H1 (cell line): ENCODE results near the gene TBCD.

Experiments
- BCL11A ChIP-seq, 2 experiments: IDR thresholded peaks; one replicate each; pipeline ENCODE4 v1.6.1; 2011; ENCODE audit warnings: low read depth in 2 of 2, low read length in 2 of 2, mild to moderate bottlenecking in 2 of 2
- CEBPB ChIP-seq: IDR thresholded peaks from 2 replicates; pipeline ENCODE4 v1.6.1; 2012; ENCODE audit warnings: low read depth, low read length
- EP300 ChIP-seq, 2 experiments: IDR thresholded peaks; 1 replicate in 1 of 2; 2 replicates in 1 of 2; pipeline ENCODE4 v1.6.1; 2011 to 2012; ENCODE audit warnings: low read depth in 2 of 2, low read length in 2 of 2, mild to moderate bottlenecking in 2 of 2, borderline replicate concordance in 1 of 2, inconsistent platforms in 1 of 2, moderate library complexity in 1 of 2
- EZH2 ChIP-seq: fragments of 200-600 bp; sonication (generic); IDR thresholded peaks from 2 replicates; pipeline ENCODE4 v1.7.1; 2012; ENCODE audit warnings: low read depth, mild to moderate bottlenecking, moderate library complexity, low read length, inconsistent platforms; ENCODE audit not compliant: severe bottlenecking
- HDAC6 ChIP-seq: IDR thresholded peaks from one replicate; pipeline ENCODE4 v1.7.1; 2012; ENCODE audit warnings: low read depth, mild to moderate bottlenecking, inconsistent platforms, low read length, moderate library complexity
- PHF8 ChIP-seq: fragments of 200-600 bp; sonication (generic); conservative IDR thresholded peaks from 2 replicates; pipeline ENCODE4 v1.7.1; 2012; ENCODE audit warnings: low read depth, mild to moderate bottlenecking, inconsistent platforms, low read length, moderate library complexity
- POLR2A ChIP-seq, 2 experiments: IDR thresholded peaks; 1 replicate in 1 of 2; 2 replicates in 1 of 2; pipeline ENCODE4 v1.6.1; 2011; ENCODE audit warnings: low read depth in 2 of 2, low read length in 2 of 2, mild to moderate bottlenecking in 2 of 2; ENCODE audit errors: control extremely low read depth in 1 of 2
- POLR2AphosphoS5 ChIP-seq: IDR thresholded peaks from 2 replicates; pipeline ENCODE4 v1.6.1; 2011; ENCODE audit warnings: low read depth, low read length
- SIN3A ChIP-seq, 2 experiments: IDR thresholded peaks in 1 of 2; conservative IDR thresholded peaks in 1 of 2; 2 replicates each; pipeline ENCODE4 v1.6.1; 2011 to 2012; ENCODE audit warnings: low read length in 2 of 2, improper control_type of control experiment in 1 of 2, low read depth in 1 of 2, mild to moderate bottlenecking in 1 of 2
- YY1 ChIP-seq: IDR thresholded peaks from 2 replicates; pipeline ENCODE4 v1.6.1; 2011; ENCODE audit warnings: low read depth, mild to moderate bottlenecking, low read length
- TF ChIP-seq, protein P1 (sequence below), 3 experiments: IDR thresholded peaks; 1 replicate in 2 of 3; 2 replicates in 1 of 3; pipeline versions ENCODE4 v1.5.1 to v1.6.1; 2011; ENCODE audit warnings: low read length in 3 of 3, mild to moderate bottlenecking in 3 of 3, inconsistent platforms in 2 of 3, low read depth in 1 of 3, moderate library complexity in 1 of 3; ENCODE audit not compliant: insufficient read depth in 1 of 3; ENCODE audit errors: control extremely low read depth in 1 of 3

DNA sequence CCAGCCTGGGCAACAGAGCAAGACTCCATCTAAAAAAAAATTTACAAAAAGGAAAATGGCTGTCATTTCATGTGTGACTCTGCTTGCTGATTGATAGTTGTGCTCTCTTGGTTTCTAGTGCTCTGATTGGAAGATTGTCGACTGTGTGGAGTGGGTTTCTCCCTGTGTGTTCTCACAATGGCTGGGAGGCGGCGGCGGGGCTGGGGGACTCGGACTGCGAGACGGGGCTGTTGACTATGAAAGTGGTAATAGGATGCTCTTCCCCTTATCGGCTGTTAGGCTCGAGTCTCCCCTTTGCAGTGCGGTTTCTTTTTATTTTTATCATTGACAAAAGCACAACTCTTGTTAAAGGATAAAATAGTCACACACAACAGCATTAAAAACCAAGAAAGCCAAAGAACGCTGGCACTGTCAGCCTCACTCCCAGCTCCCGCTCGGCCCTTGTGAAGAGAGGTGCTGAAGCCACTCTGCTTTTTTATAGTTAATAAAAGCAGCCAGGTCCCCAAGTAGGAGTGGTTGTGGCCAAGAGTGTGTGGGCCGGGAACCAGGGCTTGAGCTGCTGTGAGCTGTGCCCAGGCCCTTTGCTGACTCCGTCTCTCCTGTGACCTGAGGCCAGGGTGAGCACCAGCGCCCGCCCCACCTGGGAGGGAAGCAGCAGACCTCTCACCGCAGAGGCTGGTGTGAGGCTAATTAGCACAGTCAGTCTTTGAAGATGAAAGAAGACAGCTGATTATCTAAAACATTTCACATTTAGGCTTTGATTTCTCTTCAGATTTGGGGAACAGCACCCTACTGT is 36.5 kb downstream of the TBCD start:
- TF ChIP-seq BCL11A (IDR thresholded peaks at IDR 0.05; ENCODE audit: low read depth in 2 of 2, low read length in 2 of 2) = no peak
- TF ChIP-seq EP300 (IDR thresholded peaks at IDR 0.05; ENCODE audit: borderline replicate concordance in 1 of 2, low read depth in 2 of 2, low read length in 2 of 2) = no peak
- no peak for TF ChIP-seq POLR2A (IDR thresholded peaks at IDR 0.05; ENCODE audit: control extremely low read depth in 1 of 2, low read depth in 2 of 2, low read length in 2 of 2)
- TF ChIP-seq YY1 = no peak
- no peak for TF ChIP-seq EZH2
- no peak for TF ChIP-seq HDAC6
- TF ChIP-seq, protein P1, sequence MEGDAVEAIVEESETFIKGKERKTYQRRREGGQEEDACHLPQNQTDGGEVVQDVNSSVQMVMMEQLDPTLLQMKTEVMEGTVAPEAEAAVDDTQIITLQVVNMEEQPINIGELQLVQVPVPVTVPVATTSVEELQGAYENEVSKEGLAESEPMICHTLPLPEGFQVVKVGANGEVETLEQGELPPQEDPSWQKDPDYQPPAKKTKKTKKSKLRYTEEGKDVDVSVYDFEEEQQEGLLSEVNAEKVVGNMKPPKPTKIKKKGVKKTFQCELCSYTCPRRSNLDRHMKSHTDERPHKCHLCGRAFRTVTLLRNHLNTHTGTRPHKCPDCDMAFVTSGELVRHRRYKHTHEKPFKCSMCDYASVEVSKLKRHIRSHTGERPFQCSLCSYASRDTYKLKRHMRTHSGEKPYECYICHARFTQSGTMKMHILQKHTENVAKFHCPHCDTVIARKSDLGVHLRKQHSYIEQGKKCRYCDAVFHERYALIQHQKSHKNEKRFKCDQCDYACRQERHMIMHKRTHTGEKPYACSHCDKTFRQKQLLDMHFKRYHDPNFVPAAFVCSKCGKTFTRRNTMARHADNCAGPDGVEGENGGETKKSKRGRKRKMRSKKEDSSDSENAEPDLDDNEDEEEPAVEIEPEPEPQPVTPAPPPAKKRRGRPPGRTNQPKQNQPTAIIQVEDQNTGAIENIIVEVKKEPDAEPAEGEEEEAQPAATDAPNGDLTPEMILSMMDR (IDR thresholded peaks at IDR 0.05; ENCODE audit: control extremely low read depth in 1 of 3, insufficient read depth in 1 of 3, low read depth in 1 of 3, low read length in 3 of 3) = no peak
- TF ChIP-seq PHF8 = no peak
- TF ChIP-seq POLR2AphosphoS5 = no peak
- no peak for TF ChIP-seq SIN3A (conservative IDR thresholded peaks at IDR 0.05 in 1 of 2, IDR thresholded peaks at IDR 0.05 in 1 of 2; ENCODE audit: low read depth in 1 of 2, low read length in 2 of 2)
- TF ChIP-seq CEBPB = no peak
